GM19035 (cell line): ENCODE results near the gene INPP5D.
A peak's percentile ranks its signal among the peaks of the same experiment; 100 is the strongest.

ENCODE experiments used
- ATAC-seq: cut with Tn5 transposase; IDR thresholded peaks from one replicate; pipeline ENCODE4 v1.9.1; 2021; ENCODE audit not compliant: unreplicated experiment

Gene INPP5D

DNA sequence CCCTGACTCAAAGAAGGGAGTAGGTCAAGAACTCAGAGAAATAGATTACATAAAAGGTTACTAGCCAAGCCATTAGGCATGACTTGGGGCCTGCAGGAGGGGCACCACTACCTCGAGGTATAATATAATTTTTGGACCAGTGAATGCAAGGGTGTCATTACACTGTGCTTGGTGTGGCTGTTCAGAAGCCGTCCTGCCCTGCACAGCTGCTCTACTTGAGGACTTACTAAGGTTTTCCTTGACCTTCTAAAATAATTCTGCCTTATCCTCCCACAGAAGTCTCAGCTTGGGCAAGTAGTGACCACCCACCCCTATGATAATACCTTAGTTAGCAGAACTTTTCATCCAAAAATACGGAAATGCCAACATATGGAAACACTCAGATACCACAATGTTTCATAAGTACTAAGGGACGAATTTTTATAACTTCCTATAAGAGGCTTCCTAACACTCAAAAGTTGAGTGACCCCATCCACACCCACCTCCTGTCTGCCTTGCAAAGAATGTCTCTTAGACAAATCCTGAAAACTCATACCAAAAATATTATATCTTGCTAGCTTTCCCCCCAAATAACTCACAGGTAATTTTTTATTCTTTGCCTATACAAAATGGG is 173.6 kb downstream of the INPP5D start:
- ATAC-seq: no peak

GRCh38 chr2:233234264-233234663 is 174.1 kb downstream of the INPP5D start:
- no peak for ATAC-seq

- ATAC-seq: no peak
Observed at GRCh38 chr2:233234996-233235395, 174.9 kb downstream of the INPP5D start.

- ATAC-seq: no peak
Observed at GRCh38 chr2:233235977-233236376, 175.8 kb downstream of the INPP5D start.

DNA sequence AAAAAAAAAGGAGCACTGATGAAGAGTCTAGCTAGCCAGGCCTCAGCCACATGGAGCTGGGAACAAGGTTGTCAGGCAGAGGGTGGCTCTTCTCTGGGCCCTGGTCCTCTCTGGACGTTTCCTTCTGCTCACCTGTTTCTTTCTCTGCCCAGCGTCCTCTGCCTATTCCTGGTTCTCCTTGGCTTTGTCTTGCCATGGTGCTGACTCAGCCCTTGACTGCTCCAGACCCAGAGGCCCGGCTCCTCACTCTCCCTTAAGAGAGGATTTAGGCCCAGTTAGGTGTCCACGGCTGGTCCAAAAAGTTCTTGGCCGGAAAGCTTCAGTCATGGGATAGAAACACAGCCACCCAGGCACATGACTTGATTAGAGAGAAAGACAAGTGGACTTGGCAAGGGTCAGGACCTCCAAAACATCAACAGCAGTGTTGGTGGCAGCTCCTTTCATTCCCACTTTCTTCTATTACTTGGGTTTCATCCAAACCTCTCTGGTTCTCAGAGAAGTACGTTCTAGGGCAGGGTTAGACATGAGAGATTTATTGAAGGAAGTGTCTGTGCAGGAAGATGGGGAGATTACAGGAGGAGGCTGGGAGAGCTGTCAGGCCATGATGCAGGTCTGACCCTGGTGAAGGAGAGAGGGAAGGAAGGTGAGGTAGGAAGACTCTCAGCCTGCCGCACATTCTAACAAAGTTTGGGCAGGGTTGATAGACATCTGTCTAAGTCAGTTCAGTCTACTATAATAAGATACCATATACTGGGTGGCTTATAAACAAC is 176.9 kb downstream of the INPP5D start:
- ATAC-seq: no peak

DNA sequence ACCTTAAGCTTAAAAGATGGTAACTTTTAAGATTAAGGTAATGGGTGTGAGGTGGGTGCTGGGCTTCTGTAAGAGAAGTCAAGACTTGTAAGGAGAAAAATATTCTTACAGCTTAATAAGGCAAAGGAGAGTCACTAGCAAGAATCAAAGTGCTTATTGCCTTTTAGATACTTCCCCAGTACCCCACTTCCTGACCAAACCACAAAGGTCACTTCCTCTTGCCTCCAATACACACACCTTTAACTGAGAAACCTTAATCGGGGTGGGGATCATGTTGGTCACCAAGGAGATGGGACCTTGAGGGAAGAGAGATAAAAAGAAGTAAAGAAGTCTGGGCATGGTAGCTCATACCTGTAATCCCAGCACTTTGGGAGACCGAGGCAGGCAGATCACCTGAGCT is 180.8 kb downstream of the INPP5D start:
- no peak for ATAC-seq

DNA sequence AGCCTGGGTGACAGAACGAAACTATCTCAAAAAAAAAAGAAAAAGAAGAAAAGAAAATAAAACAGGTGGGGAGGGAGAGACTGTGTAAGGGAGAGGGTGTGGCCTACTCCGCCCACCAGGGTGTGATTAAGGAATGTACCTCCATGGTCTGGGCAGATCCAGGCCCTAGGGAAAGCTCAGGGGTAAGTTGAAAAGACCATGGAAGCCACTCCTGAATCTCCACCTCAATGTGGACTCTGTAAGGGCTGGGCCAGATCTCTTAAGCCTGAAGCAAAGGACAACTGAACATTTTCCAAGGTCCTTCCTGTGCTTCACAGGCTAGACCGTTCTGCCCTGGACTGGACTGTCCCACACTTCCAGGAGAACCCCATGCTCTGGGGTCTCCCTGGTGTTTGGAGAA is 181.7 kb downstream of the INPP5D start:
- no peak for ATAC-seq

- no peak for ATAC-seq
Observed at GRCh38 chr2:233242231-233242927, 182.2 kb downstream of the INPP5D start.

GRCh38 chr2:233243348-233243747 is 183.2 kb downstream of the INPP5D start:
- no peak for ATAC-seq

GRCh38 chr2:233244818-233245217 is 184.7 kb downstream of the INPP5D start:
- no peak for ATAC-seq

- no peak for ATAC-seq
Observed at GRCh38 chr2:233245406-233245805, 185.3 kb downstream of the INPP5D start.

DNA sequence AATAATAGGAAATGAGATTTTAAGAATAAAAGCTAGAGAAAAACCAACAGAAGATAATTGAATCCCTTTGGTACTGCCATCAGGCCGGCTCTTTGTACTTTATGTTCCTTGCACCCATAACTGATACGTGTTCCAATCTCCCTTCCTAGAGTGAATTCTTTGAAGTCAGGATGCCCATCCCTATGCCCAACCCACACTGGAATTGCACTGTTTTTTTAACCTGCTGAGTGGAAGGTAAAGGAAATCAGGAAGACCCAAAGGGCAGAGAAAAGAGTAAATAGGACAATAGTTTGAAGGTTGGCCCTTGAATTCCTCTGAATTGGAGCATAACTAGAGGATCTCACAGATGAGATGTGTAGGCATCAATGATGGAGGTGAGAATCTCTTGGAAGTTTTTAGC is 187.0 kb downstream of the INPP5D start:
- no peak for ATAC-seq

DNA sequence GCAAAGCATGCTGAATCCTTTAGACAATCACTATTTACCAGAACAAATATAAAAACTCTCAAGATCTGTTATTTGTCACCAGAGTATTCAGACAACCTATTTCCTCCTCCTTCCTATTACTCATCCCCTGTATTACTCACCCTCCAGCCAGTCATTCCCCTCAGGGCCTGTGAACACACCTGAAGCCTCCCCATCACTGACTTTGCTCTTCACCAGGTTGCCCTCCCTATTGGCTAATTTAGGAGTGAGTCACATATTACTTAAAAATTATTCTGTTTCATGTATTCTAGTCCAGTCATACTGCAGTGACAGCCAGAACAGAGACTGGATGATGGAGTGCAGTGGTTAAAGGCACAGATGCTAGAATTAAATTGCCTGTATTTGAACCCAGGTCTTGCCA is 187.6 kb downstream of the INPP5D start:
- no peak for ATAC-seq

DNA sequence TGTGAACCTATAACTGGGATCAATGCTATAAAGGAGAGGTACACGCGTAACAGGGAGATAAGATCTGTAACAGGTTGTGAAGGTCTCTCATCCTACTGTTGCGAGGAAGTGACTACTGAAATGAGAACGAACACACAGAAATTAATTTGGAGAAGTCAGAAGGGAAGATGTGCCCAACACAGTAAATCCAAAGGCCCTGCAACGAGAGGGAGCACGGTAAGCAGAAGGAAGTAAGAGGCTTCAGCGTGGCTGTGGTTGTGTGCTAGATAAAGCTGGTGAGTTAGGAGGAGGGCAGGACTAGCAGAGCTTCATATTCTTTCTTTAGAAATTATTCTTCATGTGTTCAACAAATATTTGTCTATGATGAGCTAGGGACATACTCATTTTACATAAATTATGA is 188.9 kb downstream of the INPP5D start:
- ATAC-seq: no peak

- ATAC-seq: no peak
Observed at GRCh38 chr2:233250568-233250967, 190.4 kb downstream of the INPP5D start.

DNA sequence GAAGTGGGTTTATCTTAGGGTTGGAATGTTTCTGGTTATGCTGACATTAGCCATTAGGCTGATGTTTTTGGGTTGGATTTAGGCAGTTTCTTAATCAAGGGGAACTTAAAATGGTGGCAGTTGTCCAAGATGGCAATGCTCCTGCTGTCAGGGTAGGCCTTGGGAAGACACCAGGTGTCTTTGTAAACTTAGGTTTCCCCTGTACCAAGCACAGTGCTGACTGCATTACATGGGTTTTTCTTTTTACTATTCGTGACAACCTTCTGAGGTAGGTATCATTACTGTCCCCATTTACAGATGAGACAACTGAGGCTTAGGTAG is 190.8 kb downstream of the INPP5D start:
- ATAC-seq: peak; percentile 24

DNA sequence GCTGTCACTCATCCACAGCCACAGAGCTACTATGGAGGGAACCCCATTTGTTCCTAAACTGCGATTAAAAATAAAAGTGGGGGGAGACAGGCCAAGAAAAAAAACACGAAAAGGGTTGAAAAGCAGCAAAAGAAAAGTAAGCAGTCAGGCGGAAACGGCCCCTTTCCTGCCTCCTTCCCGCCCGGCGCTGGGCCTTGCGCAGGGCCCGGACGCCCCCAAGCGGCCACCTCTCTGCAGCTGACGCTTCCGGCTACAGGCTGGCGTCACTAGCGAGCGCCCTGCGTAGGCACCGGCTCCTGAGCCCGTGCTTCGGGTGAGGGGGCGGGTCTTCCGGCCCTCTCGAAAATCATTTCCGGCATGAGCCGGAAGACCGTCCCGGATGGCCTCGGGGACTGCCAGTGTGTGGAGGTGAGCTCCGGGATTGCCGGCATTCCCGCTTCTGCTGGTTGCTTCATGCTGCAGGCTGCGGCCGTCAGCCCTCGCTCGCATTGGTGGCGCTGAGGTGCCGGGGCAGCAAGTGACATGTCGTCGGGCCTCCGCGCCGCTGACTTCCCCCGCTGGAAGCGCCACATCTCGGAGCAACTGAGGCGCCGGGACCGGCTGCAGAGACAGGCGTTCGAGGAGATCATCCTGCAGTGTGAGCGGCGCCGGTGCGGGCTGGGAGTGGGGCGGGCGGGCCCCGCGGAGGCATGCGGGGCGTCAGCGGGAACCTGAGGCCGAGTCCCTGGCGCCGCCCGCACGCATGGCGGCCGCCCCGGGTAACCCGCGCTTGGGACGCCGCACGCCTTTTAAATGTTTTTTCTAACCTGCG is 191.4 kb downstream of the INPP5D start, which contains the start of gene ATG16L1:
Gene ATG16L1 (plus strand): TSS at position 368 of the 811 bp plus-strand sequence. CDS start 155 bp downstream, at position 523.
- ATAC-seq: peak; percentile 96

GRCh38 chr2:233252227-233252626 is 192.1 kb downstream of the INPP5D start:
- ATAC-seq: no peak

- ATAC-seq: no peak
Observed at GRCh38 chr2:233255151-233255550, 195.0 kb downstream of the INPP5D start.

GRCh38 chr2:233256048-233256447 is 195.9 kb downstream of the INPP5D start:
- ATAC-seq: no peak
